Peyer's patch (tissue), 4 donors: Measurements from ENCODE around the gene RPLP2.

Source experiments
- POLR2A ChIP-seq, 2 donors: fragments of 450-650 bp; IDR thresholded peaks; one replicate each; pipeline ENCODE4 v1.5.1; 2017; ENCODE audit warnings: antibody characterized with exemption in 2 of 2, mild to moderate bottlenecking in 2 of 2, moderate library complexity in 2 of 2
- TF ChIP-seq, protein P1 (sequence below), 6 experiments: fragments of 450-650 bp in 4 of 6; fragments of 200-600 bp in 2 of 6; sonication (generic) in 1 of 6; IDR thresholded peaks; one replicate each; pipeline ENCODE4 v1.5.1; 2017 to 2019; ENCODE audit warnings: antibody characterized with exemption in 6 of 6, mild to moderate bottlenecking in 3 of 6, moderate library complexity in 1 of 6

DNA sequence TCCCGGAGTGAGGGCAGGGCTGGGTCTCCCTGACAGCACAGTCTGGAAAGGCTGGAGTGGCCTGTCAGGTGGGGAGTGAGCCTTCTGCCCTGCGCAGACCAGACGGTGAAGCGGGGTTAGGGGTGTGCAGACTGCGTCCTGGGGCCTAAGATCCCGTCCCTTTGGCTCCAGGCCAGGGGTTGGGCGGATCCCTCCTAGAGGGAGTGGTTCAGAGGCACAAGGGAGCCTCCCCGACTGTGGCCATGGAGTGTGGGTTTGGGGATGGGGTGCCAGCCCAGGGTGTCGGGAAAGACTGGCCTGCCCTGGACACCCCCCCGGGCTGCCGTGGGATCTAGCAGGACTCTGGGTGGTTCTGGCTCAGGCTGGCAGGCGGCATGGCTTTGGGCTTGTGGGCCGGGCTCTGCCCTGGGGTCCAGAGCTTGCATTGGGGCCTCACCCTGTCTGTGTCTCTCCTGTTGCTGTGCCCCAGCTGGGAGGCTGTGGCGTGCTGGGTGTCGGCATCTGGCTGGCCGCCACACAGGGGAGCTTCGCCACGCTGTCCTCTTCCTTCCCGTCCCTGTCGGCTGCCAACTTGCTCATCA, 52.4 kb downstream of the RPLP2 start:
- TF ChIP-seq, protein P1, sequence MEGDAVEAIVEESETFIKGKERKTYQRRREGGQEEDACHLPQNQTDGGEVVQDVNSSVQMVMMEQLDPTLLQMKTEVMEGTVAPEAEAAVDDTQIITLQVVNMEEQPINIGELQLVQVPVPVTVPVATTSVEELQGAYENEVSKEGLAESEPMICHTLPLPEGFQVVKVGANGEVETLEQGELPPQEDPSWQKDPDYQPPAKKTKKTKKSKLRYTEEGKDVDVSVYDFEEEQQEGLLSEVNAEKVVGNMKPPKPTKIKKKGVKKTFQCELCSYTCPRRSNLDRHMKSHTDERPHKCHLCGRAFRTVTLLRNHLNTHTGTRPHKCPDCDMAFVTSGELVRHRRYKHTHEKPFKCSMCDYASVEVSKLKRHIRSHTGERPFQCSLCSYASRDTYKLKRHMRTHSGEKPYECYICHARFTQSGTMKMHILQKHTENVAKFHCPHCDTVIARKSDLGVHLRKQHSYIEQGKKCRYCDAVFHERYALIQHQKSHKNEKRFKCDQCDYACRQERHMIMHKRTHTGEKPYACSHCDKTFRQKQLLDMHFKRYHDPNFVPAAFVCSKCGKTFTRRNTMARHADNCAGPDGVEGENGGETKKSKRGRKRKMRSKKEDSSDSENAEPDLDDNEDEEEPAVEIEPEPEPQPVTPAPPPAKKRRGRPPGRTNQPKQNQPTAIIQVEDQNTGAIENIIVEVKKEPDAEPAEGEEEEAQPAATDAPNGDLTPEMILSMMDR (IDR thresholded peaks at IDR 0.05): no peak
- no peak for TF ChIP-seq POLR2A (IDR thresholded peaks at IDR 0.05)
